ENCODE data around the gene RS1.

The RS1 gene

DNA sequence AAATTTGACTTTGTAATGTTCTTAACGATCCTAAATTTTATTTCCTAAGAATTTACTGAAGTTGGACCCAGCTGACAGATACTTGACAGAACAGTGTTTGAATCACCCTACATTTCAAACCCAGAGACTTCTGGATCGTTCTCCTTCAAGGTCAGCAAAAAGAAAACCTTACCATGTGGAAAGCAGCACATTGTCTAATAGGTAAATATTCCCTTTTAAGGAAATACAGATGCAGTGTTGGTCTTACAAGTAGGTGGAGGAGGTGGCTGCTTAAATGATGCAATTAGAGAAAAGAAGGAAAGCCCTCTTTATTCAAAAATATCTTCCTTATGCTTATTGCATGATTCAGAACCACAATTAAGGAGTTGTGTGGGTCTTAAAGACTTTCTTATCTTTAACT lies 73.5 kb downstream of the RS1 start:
- no peak for DNase-seq (ENCODE audit: low read depth in 3 of 3)

DNA sequence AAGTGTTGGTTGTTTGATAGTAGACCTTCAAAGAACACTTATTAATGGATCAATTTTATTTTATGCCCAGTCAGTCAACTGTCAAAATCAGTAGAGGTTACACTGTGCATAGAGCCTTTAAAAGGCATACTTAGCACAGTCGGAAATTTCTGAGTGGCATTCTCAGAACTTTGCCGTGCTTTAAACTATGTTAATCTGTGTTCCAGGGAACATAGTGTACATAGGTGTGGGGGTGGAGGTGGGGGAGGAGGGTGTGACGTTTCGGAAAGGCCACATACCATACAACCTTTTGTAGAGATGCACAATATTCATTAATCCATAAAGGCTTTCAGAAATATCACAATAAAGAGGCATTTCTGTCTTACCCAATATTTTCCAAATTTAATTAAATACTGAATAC lies 75.8 kb downstream of the RS1 start:
- DNase-seq (ENCODE audit: low read depth in 3 of 3): no peak

DNA sequence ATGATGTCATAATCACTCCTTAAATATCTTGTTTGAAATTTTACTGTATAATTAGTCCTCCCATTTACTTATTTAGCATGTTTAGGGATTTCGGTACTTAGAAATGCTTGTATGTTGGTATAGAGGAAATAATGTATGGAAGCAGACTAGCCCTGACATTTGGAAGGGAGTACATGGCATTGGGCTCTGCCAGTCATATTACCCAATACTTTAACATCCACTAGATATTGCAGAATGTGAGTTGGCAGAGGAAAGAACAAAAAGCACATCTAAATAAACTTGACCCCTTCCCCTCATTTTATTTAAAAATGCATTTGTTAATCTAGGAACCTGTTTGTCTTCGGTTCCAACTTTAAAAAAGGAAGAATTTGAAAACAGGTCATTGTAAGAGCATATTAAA lies 77.8 kb downstream of the RS1 start:
- no peak for DNase-seq (ENCODE audit: low read depth in 3 of 3)

DNA sequence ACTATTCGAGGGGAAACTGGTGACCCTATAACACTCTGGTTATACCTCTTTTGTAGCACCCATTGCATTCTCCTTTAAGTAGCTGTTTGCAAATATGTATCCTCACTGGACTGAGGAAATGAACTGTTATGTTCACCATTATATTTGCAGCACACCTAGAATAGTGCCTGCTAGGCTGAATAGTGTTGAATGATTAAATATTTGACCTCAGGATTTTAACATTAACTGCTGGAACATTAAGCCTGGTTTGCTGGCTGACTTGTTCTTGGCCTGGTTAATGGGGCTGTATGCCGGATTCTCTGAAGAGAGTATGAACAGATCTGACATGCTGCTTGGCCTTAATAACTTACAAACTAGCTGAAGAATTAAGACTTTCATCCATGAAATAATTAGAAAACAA lies 80.1 kb downstream of the RS1 start:
- DNase-seq (ENCODE audit: low read depth in 3 of 3): no peak

All from stimulated activated CD4-positive, alpha-beta T cell treated with anti-CD3 and anti-CD28 coated beads, TNF-alpha, amount 100 ng/mL, for 4 hours (primary cell).